ENCODE data around the gene HIP1. TPM values are rescaled to one million over a fixed set of nuclear protein-coding genes. Genes with fewer than 3 reads are reported as not detected.
A peak's percentile ranks its signal among the peaks of the same experiment; 100 is the strongest.

Gene HIP1
- total RNA-seq, 1 experiment from 2014 or later, result 13.7 TPM

GRCh38 chr7:75642810-75643486 is 95.8 kb downstream of the HIP1 start:
- peaks cover 12% of the 10 kb centered on the region for H3K4me1 Mint-ChIP-seq (ENCODE audit: low read depth, unreplicated experiment)
- CTCF ChIA-PET, result no interaction called here
- no TSS peak for BruUV-seq (replicated peaks)
- H3K27me3 ChIP-seq (replicated peaks; ENCODE audit: control insufficient read depth, insufficient read depth, low read length), result no peaks in the 10 kb centered on the region
- no peaks in the 10 kb centered on the region for H3K36me3 ChIP-seq (ENCODE audit: control insufficient read depth, insufficient read depth, low read length)
- no peaks in the 10 kb centered on the region for H3K27me3 Mint-ChIP-seq (ENCODE audit: insufficient read depth, unreplicated experiment)
- H3K9me3 ChIP-seq, result no peaks in the 10 kb centered on the region
- intact Hi-C loops (cut with micrococcal nuclease; ENCODE audit: unreplicated experiment), result loop anchor here (5.0 kb wide), 1 partner anchor 116 kb away; no protein-coding TSS in a partner anchor
- H3K27ac Mint-ChIP-seq (ENCODE audit: unreplicated experiment), result no peak overlapping the region
- no peak overlapping the region for H3K4me3 ChIP-seq (ENCODE audit: low read depth, low read length)
- H3K4me3 Mint-ChIP-seq (ENCODE audit: unreplicated experiment), result no peak overlapping the region
- no peaks in the 10 kb centered on the region for H3K36me3 Mint-ChIP-seq (ENCODE audit: insufficient read depth, unreplicated experiment)
- no peaks in the 10 kb centered on the region; the same call in 1 of the 2 replicates for H3K4me1 ChIP-seq
- POLR2A ChIA-PET, result no interaction called here
- TF ChIP-seq CTCF (IDR thresholded peaks at IDR 0.05; ENCODE audit: insufficient read depth in 1 of 2, low read depth in 1 of 2, low read length in 1 of 2, severe bottlenecking in 1 of 2, unreplicated experiment in 1 of 2), result peak; percentile 47 to 77
- DNase-seq, result peak; percentile 67 to 68
- H3K9me3 Mint-ChIP-seq (ENCODE audit: unreplicated experiment), result no peaks in the 10 kb centered on the region

- no peaks in the 10 kb centered on the region for H3K9me3 ChIP-seq
- intact Hi-C loops (cut with micrococcal nuclease; ENCODE audit: unreplicated experiment), result loop anchor here (5.0 kb wide), 1 partner anchor 113 kb away; no protein-coding TSS in a partner anchor
- no peak for DNase-seq
- H3K36me3 ChIP-seq (ENCODE audit: control insufficient read depth, insufficient read depth, low read length), result no peaks in the 10 kb centered on the region
- no TSS peak for BruUV-seq (replicated peaks)
- H3K9me3 Mint-ChIP-seq (ENCODE audit: unreplicated experiment), result no peaks in the 10 kb centered on the region
- H3K27ac Mint-ChIP-seq (ENCODE audit: unreplicated experiment), result no peak overlapping the region
- H3K27me3 ChIP-seq (replicated peaks; ENCODE audit: control insufficient read depth, insufficient read depth, low read length), result no peaks in the 10 kb centered on the region
- ChIA-PET CTCF (interaction anchor here (1.1 kb wide), 1 partner anchor 112 kb away, joined by 3 read pairs; no protein-coding TSS in a partner anchor), POLR2A (no interaction called here)
- no peaks in the 10 kb centered on the region for H3K36me3 Mint-ChIP-seq (ENCODE audit: insufficient read depth, unreplicated experiment)
- H3K4me1 ChIP-seq, result no peaks in the 10 kb centered on the region; the same call in 1 of the 2 replicates
- no peak for TF ChIP-seq CTCF (IDR thresholded peaks at IDR 0.05; ENCODE audit: insufficient read depth in 1 of 2, low read depth in 1 of 2, low read length in 1 of 2, severe bottlenecking in 1 of 2, unreplicated experiment in 1 of 2)
- peak overlapping the region; percentile 56 for H3K4me3 ChIP-seq (ENCODE audit: low read depth, low read length)
- H3K4me1 Mint-ChIP-seq (ENCODE audit: low read depth, unreplicated experiment), result peaks cover 15% of the 10 kb centered on the region
- H3K27me3 Mint-ChIP-seq (ENCODE audit: insufficient read depth, unreplicated experiment), result no peaks in the 10 kb centered on the region
- H3K4me3 Mint-ChIP-seq (ENCODE audit: unreplicated experiment), result peak overlapping the region; percentile 97
These were observed 98.5 kb downstream of the HIP1 start for GRCh38 chr7:75640201-75640600.

GRCh38 chr7:75639886-75640190 is 98.9 kb downstream of the HIP1 start:
- POLR2A ChIA-PET, result no interaction called here
- H3K4me1 Mint-ChIP-seq (ENCODE audit: low read depth, unreplicated experiment), result peaks cover 15% of the 10 kb centered on the region
- intact Hi-C loops (cut with micrococcal nuclease; ENCODE audit: unreplicated experiment), result loop anchor here (5.0 kb wide), 1 partner anchor 113 kb away; no protein-coding TSS in a partner anchor

More at GRCh38 chr7:75639886-75640190, 98.9 kb downstream of the HIP1 start:
- no peaks in the 10 kb centered on the region for H3K9me3 ChIP-seq
- no peaks in the 10 kb centered on the region for H3K27me3 Mint-ChIP-seq (ENCODE audit: insufficient read depth, unreplicated experiment)
- DNase-seq, result no peak
- no peaks in the 10 kb centered on the region for H3K9me3 Mint-ChIP-seq (ENCODE audit: unreplicated experiment)
- peak overlapping the region; percentile 97 for H3K4me3 Mint-ChIP-seq (ENCODE audit: unreplicated experiment)
- H3K27ac Mint-ChIP-seq (ENCODE audit: unreplicated experiment), result peak overlapping the region; percentile 94
- H3K4me1 ChIP-seq, result no peaks in the 10 kb centered on the region; the same call in 1 of the 2 replicates
- no peak for TF ChIP-seq CTCF (IDR thresholded peaks at IDR 0.05; ENCODE audit: insufficient read depth in 1 of 2, low read depth in 1 of 2, low read length in 1 of 2, severe bottlenecking in 1 of 2, unreplicated experiment in 1 of 2)
- no peaks in the 10 kb centered on the region for H3K36me3 ChIP-seq (ENCODE audit: control insufficient read depth, insufficient read depth, low read length)
- no TSS peak for BruUV-seq (replicated peaks)
- CTCF ChIA-PET, result interaction anchor here (1.1 kb wide), 1 partner anchor 112 kb away, joined by 3 read pairs; no protein-coding TSS in a partner anchor
- no peaks in the 10 kb centered on the region for H3K36me3 Mint-ChIP-seq (ENCODE audit: insufficient read depth, unreplicated experiment)
- peak overlapping the region; percentile 56 for H3K4me3 ChIP-seq (ENCODE audit: low read depth, low read length)
- H3K27me3 ChIP-seq (replicated peaks; ENCODE audit: control insufficient read depth, insufficient read depth, low read length), result no peaks in the 10 kb centered on the region

Measured in Caco-2 (cell line).